Spinal cord (tissue), 10 donors: Measurements from ENCODE around the gene SPATA3. TPM values are rescaled to one million over a fixed set of nuclear protein-coding genes. Genes with fewer than 3 reads are reported as not detected.

Source experiments
- DNase-seq, 6 donors: peaks; one replicate each; pipeline versions ENCODE4 v3.0.0 to v3.0.0-alpha.2; 2013 to 2015; ENCODE audit warnings: low spot score in 6 of 6, low read depth in 4 of 6
- H3K27ac ChIP-seq: one replicate; pipeline ENCODE4 v1.5.1; 2013; ENCODE audit warnings: low read depth, low read length, control low read depth
- H3K27me3 ChIP-seq: one replicate; pipeline ENCODE4 v1.6.1; 2013; ENCODE audit warnings: low read length; ENCODE audit not compliant: control insufficient read depth, insufficient read depth
- H3K36me3 ChIP-seq: one replicate; pipeline ENCODE4 v1.6.1; 2013; ENCODE audit warnings: low read length; ENCODE audit not compliant: control insufficient read depth, insufficient read depth
- H3K4me1 ChIP-seq: one replicate; pipeline ENCODE4 v1.6.1; 2013; ENCODE audit warnings: low read length; ENCODE audit not compliant: control insufficient read depth, insufficient read depth
- H3K4me3 ChIP-seq: one replicate; pipeline ENCODE4 v1.5.1; 2013; ENCODE audit warnings: low read depth, low read length, control low read depth
- H3K9me3 ChIP-seq: one replicate; pipeline ENCODE4 v1.6.1; 2013; ENCODE audit warnings: low read length; ENCODE audit not compliant: control insufficient read depth, insufficient read depth
- WGBS: methylation state at CpG from one replicate; pipeline ENCODE4 v1.1.5; 2013; ENCODE audit warnings: missing lambda C conversion rate; ENCODE audit not compliant: insufficient coverage; 5-methylcytosine and 5-hydroxymethylcytosine counted together
- polyA plus RNA-seq, 2 donors: library from polyadenylated mRNA; unstranded; fragments of 120-200 nt; gene quantifications; one replicate each; pipeline ENCODE4 v1.2.1, GENCODE V29; 2013; ENCODE audit not compliant: insufficient read length in 2 of 2
- total RNA-seq, 2 donors: library from RNA; depleted of rRNA in 1 of 2; stranded (reverse); fragments of 120-200 nt in 1 of 2; fragments of >200 nt in 1 of 2; gene quantifications; one replicate each; pipeline versions ENCODE4 v1.2.3 to v1.2.4, GENCODE V29; 2013 to 2014
- donor health status: healthy.

SPATA3 gene
- total and polyA plus RNA-seq, 4 donors = not detected

- no peak for DNase-seq
- Histone ChIP-seq H3K27me3 (peaks cover 12% of the 10 kb centered on the region), H3K9me3 (no peaks in the 10 kb centered on the region), H3K27ac (no peak overlapping the region), H3K36me3 (no peaks in the 10 kb centered on the region), H3K4me1 (no peaks in the 10 kb centered on the region), H3K4me3 (no peak overlapping the region)
Observed at GRCh38 chr2:230954746-230955145, 41.2 kb upstream of the SPATA3 start.

DNA sequence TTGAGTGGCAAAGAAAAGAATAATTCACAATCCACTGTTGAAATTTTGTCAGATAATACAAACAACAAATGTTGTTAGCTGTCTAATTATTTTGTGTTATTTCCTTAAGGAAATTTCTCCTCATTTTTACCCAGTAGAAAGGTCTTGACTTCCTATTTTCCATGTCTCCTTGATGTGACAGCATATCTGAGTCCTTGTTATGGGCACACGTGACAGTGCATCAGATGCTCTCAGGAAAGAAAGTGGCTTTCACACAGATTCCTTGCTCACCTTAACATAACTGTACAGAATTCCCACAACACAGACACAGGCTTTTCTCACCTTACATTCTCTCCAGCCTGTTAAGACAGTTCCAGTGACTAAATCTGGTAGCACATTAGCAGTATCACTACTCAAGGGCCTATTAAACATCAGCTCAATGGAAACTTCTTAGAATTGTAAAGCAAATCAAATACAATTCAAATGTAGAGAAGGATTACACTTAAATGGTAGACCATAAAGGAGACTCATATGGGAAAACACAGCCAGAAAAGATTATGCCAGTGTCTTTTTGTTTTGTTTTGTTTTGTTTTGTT, 40.7 kb upstream of the SPATA3 start:
- DNase-seq = peak in 1 of 6 donors; percentile 39
- Histone ChIP-seq H3K4me1 (no peaks in the 10 kb centered on the region), H3K4me3 (no peak overlapping the region), H3K9me3 (no peaks in the 10 kb centered on the region), H3K36me3 (no peaks in the 10 kb centered on the region), H3K27me3 (peaks cover 12% of the 10 kb centered on the region), H3K27ac (no peak overlapping the region)
- 95% methylated on average over 1 of the region's 1 CpG for WGBS

DNA sequence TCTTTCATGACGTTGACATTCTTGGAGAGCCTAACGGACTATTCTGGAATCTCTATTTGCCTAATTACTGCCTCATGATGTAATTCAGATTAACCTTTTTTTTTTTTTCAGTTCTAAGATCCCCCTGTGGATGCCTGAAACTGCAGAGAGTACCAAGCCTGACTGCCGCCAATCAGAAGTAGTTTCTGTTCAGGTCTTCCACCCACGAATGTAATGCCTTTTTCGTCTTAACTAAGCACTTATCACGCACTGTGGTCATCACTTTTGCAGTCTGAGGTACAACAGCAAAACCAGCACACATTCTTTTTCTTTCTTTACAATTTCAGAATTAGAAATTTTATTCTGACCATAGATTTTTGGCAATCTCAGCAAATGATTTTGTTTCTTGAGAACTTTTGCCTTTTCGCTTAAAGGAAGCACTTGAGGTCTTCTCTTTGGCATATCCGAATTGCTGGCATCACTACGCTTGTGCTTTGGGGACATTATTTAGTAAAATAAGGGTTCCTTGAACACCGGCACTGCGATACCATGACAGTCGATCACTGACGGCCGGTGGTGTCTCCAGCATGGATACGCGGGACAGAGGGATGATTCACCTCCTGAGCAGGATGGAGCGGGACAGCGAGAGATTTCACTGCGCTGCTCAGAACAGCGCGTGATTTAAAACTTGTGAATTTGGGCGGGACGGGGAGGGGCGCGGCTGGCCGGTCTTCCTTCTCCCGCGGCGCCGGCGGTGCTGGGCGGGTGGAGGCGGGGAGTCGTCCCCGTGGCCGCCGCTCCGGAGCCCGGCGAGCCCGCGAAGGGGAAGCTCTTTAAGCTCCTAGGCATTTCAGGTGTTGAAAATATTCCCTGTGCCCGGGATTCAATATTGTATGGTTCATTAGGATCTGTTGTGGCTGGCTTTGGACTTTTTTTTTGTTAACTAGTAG, 38.8 kb upstream of the SPATA3 start:
- Histone ChIP-seq H3K9me3 (no peaks in the 10 kb centered on the region), H3K36me3 (no peaks in the 10 kb centered on the region), H3K27ac (no peak overlapping the region), H3K27me3 (peaks cover 12% of the 10 kb centered on the region), H3K4me1 (no peaks in the 10 kb centered on the region), H3K4me3 (peak overlapping the region; percentile 28)
- WGBS = 10% methylated on average over 37 of the region's 43 CpGs
- peak in 2 of 6 donors; percentile 40 to 48 for DNase-seq

GRCh38 chr2:230957756-230958391, 38.0 kb upstream of the SPATA3 start:
- H3K4me3 ChIP-seq = peak overlapping the region; percentile 28
- no peaks in the 10 kb centered on the region for H3K9me3 ChIP-seq
- H3K27ac ChIP-seq = no peak overlapping the region
- peaks cover 12% of the 10 kb centered on the region for H3K27me3 ChIP-seq
- no peaks in the 10 kb centered on the region for H3K4me1 ChIP-seq
- no peak for DNase-seq
- H3K36me3 ChIP-seq = no peaks in the 10 kb centered on the region

DNA sequence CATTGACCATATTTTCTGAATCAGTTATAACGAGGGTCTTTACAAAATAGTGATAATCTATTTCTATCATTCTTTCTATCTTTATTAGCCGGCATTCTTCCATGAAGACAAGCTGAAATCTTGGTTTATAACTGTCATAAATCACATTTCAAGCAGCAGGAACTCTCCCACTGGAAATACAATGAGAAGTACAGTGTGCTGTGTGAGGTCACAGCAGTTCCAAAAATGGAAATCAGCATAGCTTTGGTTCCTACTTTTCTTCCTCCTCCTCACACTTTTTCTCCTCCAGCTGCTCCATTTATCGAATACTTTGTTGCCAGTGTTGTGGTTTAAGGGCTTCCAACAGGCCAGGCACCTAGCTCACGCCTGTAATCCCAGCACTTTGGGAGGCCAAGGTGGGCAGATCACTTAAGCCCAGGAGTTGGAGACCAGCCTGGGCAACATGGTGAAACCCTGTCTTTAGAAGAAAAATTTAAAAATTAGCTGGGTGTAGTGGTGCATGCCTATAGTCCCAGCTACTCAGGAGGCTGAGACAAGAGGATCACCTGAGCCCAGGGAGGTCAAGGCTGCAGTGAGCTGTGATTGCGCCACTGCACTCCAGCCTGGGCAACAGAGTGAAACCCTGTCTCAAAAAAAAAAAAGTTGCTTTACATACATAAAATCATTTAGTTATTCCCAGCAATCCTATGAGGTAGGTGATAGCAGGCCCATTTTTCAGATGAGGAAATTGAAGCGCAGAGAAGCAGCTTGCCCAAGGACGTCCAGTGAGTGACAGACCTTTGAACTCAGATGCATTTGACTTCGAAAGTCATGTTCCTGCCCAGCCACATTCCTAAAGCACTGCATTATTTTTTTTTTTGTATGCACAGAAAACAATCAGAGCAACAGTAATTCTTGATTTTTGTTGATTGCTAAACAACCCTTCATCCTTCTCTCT, 36.8 kb upstream of the SPATA3 start:
- Histone ChIP-seq H3K36me3 (no peaks in the 10 kb centered on the region), H3K4me3 (no peak overlapping the region), H3K27me3 (peaks cover 12% of the 10 kb centered on the region), H3K9me3 (no peaks in the 10 kb centered on the region), H3K27ac (no peak overlapping the region), H3K4me1 (no peaks in the 10 kb centered on the region)
- no peak for DNase-seq
- WGBS = 92% methylated on average over 4 of the region's 8 CpGs

GRCh38 chr2:230960026-230960425, 35.9 kb upstream of the SPATA3 start:
- Histone ChIP-seq H3K4me3 (no peak overlapping the region), H3K27me3 (peaks cover 12% of the 10 kb centered on the region), H3K9me3 (no peaks in the 10 kb centered on the region), H3K36me3 (no peaks in the 10 kb centered on the region), H3K27ac (no peak overlapping the region), H3K4me1 (no peaks in the 10 kb centered on the region)
- no peak for DNase-seq
- WGBS = 100% methylated on average over 1 of the region's 1 CpG

DNA sequence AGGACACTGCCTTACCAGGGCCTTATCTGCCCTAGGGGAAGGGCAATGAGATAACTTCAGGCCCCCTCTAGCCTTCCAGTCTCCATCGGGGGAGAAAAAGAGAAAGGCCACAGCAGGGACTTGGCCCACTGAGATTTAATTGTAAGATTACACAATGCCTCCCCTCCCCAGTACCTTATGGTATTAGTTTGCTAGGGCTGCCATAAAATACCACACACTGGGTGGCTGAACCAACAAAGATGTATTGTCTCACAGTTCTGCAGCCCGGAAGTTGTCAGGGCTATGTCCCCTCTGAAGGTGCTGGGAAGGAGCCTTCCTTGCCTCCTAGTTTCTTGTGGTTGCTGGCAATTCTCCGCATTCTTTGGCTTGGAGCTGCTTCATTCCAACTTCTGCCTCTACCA, 34.8 kb upstream of the SPATA3 start:
- Histone ChIP-seq H3K4me3 (no peak overlapping the region), H3K9me3 (no peaks in the 10 kb centered on the region), H3K4me1 (no peaks in the 10 kb centered on the region), H3K27ac (no peak overlapping the region), H3K27me3 (peaks cover 12% of the 10 kb centered on the region), H3K36me3 (no peaks in the 10 kb centered on the region)
- no peak for DNase-seq
- WGBS = 0% methylated on average over 1 of the region's 3 CpGs

DNA sequence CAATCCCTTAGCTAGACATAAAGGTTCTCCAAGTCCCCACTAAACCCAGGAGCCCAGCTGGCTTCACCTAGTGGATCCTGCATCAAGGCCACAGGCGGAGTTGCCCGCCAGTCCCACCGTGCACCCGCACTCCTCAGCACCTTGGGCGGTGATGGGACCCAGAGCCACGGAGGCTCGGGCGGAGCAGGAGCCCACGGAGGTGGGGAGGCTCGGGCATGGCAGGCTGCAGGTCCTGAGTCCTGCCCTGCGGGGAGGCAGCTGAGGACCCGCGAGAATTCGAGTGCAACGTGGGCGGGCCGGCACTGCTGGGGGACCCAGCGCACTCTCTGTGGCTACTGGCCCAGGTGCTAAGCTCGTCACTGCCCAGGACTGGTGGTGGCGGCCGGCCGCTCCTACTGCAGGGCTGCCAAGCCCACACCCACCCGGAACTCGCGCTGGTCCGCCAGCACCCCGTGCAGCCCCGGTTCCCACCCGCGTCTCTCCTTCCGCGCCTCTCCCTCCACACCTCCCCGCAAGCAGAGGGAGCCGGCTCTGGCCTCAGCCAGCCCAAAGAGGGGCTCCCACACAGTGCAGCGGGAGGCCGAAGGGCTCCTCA, 31.7 kb upstream of the SPATA3 start:
- no peak overlapping the region for H3K27ac ChIP-seq
- H3K4me1 ChIP-seq = no peaks in the 10 kb centered on the region
- no peaks in the 10 kb centered on the region for H3K9me3 ChIP-seq
- no peaks in the 10 kb centered on the region for H3K36me3 ChIP-seq
- DNase-seq = no peak
- H3K27me3 ChIP-seq = no peaks in the 10 kb centered on the region
- 94% methylated on average over 33 of the region's 36 CpGs for WGBS
- no peak overlapping the region for H3K4me3 ChIP-seq

GRCh38 chr2:230967113-230967512, 28.8 kb upstream of the SPATA3 start:
- Histone ChIP-seq H3K27me3 (no peaks in the 10 kb centered on the region), H3K36me3 (no peaks in the 10 kb centered on the region), H3K4me1 (no peaks in the 10 kb centered on the region), H3K27ac (no peak overlapping the region), H3K9me3 (no peaks in the 10 kb centered on the region), H3K4me3 (no peak overlapping the region)
- DNase-seq = no peak
- 0% methylated on average over 1 of the region's 3 CpGs for WGBS
